Measurements from ENCODE around the gene COBL. TPM values are rescaled to one million over a fixed set of nuclear protein-coding genes. Genes with fewer than 3 reads are reported as not detected.

COBL gene
- total RNA-seq, 1 donor from 2014 or later = not detected

DNA sequence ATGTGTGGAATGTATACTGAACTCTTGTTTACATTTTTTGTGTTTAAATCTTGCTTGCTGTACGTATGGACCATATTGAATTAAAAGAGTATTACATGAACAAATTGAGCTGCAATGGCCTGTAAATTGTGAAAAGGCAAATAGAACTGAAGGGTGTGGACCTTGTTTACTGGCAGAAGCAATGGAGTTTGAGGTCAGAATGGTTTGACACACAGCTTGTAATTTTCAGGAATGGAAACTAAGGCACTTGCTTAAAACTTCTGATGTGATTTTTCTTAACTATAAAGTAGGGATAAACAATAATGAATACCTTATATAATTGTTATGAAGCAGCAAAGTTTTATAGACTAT lies 33.9 kb upstream of the COBL start:
- peak overlapping the region; percentile 58 for H3K27ac Mint-ChIP-seq (ENCODE audit: unreplicated experiment)
- peaks cover 17% of the 10 kb centered on the region for H3K4me1 Mint-ChIP-seq (ENCODE audit: unreplicated experiment)
- H3K27me3 Mint-ChIP-seq (ENCODE audit: unreplicated experiment) = peaks cover 6% of the 10 kb centered on the region
- peaks cover 7% of the 10 kb centered on the region for H3K9me3 Mint-ChIP-seq (ENCODE audit: unreplicated experiment)
- DNase-seq (ENCODE audit: extremely low spot score, unreplicated experiment) = no peak
- TF ChIP-seq, protein P1, sequence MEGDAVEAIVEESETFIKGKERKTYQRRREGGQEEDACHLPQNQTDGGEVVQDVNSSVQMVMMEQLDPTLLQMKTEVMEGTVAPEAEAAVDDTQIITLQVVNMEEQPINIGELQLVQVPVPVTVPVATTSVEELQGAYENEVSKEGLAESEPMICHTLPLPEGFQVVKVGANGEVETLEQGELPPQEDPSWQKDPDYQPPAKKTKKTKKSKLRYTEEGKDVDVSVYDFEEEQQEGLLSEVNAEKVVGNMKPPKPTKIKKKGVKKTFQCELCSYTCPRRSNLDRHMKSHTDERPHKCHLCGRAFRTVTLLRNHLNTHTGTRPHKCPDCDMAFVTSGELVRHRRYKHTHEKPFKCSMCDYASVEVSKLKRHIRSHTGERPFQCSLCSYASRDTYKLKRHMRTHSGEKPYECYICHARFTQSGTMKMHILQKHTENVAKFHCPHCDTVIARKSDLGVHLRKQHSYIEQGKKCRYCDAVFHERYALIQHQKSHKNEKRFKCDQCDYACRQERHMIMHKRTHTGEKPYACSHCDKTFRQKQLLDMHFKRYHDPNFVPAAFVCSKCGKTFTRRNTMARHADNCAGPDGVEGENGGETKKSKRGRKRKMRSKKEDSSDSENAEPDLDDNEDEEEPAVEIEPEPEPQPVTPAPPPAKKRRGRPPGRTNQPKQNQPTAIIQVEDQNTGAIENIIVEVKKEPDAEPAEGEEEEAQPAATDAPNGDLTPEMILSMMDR (IDR thresholded peaks at IDR 0.05) = no peak
- peaks cover 3% of the 10 kb centered on the region for H3K36me3 Mint-ChIP-seq (ENCODE audit: unreplicated experiment)
- no peak overlapping the region for H3K4me3 Mint-ChIP-seq (ENCODE audit: unreplicated experiment)

DNA sequence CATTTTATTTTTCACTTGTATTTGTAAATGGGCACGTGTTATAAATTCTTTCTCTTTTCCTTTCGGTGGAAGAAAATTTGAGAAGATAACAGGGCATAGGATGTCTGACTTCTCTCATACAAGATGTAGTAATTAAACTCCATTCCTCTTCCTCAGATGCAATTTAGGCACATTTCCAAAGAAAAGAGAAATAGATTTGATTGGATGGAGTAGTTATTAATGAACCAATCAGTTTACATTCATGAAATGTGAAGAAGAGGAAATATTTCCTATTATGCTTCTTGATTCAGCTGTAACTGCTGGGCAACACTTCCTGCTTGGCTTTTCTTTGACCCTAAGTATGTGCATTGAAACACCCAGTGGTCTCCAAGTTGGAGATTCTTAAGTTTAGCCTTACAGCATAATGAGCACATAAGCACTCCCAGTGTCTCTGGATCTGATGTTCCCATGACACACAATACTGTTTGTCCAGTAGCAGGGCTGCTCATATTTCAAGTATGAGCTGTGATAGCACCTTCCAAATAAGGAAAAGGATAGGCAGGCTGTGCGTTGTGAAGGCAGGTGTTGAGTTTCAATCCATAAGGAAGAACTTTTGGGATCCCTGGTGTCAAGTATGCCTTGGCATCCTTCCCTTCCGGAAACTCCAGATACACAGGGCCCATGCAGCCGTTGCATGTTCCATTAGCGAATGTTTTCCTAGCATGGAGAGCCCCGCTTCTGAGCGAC lies 33.4 kb upstream of the COBL start:
- Mint-ChIP-seq H3K27me3 (ENCODE audit: unreplicated experiment) (peaks cover 6% of the 10 kb centered on the region), H3K4me1 (ENCODE audit: unreplicated experiment) (peaks cover 17% of the 10 kb centered on the region), H3K36me3 (ENCODE audit: unreplicated experiment) (peaks cover 3% of the 10 kb centered on the region), H3K27ac (ENCODE audit: unreplicated experiment) (peak overlapping the region; percentile 58), H3K4me3 (ENCODE audit: unreplicated experiment) (no peak overlapping the region), H3K9me3 (ENCODE audit: unreplicated experiment) (peaks cover 6% of the 10 kb centered on the region)
- DNase-seq (ENCODE audit: extremely low spot score, unreplicated experiment) = peak; percentile 63
- TF ChIP-seq, protein P1 (IDR thresholded peaks at IDR 0.05) = no peak

DNA sequence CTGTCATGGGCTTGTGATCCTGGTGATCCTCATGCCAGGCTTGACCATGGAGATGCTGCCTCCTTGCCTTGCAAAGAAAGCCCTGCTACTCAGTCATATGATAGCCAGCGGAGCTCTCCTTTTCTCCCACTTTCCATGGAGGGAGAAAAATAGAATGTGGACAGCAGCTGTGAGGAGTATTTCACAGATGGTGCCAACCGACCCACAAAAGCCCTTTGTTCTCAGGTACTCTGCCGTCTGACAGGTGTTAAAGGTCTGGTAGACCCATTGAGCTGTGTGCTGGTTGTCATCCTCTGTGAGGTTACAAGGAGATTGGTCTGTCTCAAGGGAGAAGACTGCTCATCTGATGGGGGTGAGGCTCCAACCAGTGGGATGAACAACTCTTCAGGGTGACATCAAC lies 29.5 kb upstream of the COBL start:
- Mint-ChIP-seq H3K36me3 (ENCODE audit: unreplicated experiment) (no peaks in the 10 kb centered on the region), H3K9me3 (ENCODE audit: unreplicated experiment) (no peaks in the 10 kb centered on the region), H3K4me3 (ENCODE audit: unreplicated experiment) (no peak overlapping the region), H3K27ac (ENCODE audit: unreplicated experiment) (no peak overlapping the region), H3K27me3 (ENCODE audit: unreplicated experiment) (peaks cover 20% of the 10 kb centered on the region), H3K4me1 (ENCODE audit: unreplicated experiment) (peaks cover 6% of the 10 kb centered on the region)
- DNase-seq (ENCODE audit: extremely low spot score, unreplicated experiment) = peak; percentile 51
- TF ChIP-seq, protein P1 (IDR thresholded peaks at IDR 0.05) = no peak

DNA sequence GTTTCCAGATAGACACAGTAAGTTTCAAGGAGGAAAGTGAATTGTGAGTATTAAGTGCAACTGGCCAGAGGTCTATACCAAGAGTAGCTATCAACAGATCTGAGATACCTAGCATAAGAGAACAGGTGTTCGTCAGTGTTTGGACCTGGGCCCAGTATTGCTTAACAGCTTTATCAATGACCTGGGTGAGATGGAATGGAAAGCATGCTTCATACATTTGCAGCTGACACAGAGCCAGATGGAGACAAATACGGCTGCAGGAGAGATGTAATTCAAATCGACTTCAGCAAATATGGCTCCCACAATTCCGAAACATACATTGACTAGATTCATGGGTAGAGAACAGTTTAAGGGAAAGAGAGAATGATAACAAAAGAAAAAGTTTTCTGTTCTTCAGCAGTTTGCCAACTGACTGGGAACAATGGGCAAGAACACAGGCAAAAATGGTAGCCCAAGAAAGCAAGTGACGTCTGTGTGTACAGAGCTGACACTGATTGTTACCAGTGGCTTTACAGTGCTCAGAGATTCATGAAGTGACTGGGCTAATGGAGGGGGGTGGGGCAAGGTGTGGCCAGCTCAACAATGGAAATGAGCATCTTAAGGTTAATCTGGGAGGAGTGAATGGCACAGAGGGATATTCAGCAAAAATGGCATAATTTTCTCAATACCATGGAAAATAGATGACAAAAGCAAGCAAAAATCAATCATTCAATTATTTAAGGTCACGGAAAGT lies 28.0 kb upstream of the COBL start:
- no peaks in the 10 kb centered on the region for H3K4me1 Mint-ChIP-seq (ENCODE audit: unreplicated experiment)

DNA sequence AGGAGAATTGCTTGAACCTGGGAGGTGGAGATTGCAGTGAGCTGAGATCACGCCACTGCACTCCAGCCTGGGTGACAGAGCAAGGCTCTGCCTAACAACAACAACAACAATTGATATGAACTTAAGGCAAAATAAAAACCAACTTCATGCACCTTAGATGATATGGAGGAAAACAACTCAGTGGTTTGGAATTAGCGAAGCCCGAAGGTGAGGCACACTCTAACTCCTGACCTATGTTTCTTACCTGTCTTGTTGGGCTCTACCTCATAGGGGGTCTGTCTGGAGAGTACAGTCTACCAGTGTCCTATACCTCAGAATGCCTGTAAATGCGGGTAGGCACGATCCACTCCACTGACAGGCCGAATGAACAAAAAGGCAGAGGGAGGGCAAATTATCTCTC lies 24.3 kb upstream of the COBL start:
- peak; percentile 10 for DNase-seq (ENCODE audit: extremely low spot score, unreplicated experiment)
- Mint-ChIP-seq H3K27me3 (ENCODE audit: unreplicated experiment) (peaks cover 17% of the 10 kb centered on the region), H3K36me3 (ENCODE audit: unreplicated experiment) (no peaks in the 10 kb centered on the region), H3K4me3 (ENCODE audit: unreplicated experiment) (no peak overlapping the region), H3K9me3 (ENCODE audit: unreplicated experiment) (no peaks in the 10 kb centered on the region), H3K4me1 (ENCODE audit: unreplicated experiment) (no peaks in the 10 kb centered on the region), H3K27ac (ENCODE audit: unreplicated experiment) (no peak overlapping the region)
- TF ChIP-seq, protein P1 (IDR thresholded peaks at IDR 0.05) = no peak

More for the DNA sequence above, 28.0 kb upstream of the COBL start:
- peak; percentile 13 for DNase-seq (ENCODE audit: extremely low spot score, unreplicated experiment)
- Mint-ChIP-seq H3K36me3 (ENCODE audit: unreplicated experiment) (no peaks in the 10 kb centered on the region), H3K9me3 (ENCODE audit: unreplicated experiment) (no peaks in the 10 kb centered on the region), H3K4me3 (ENCODE audit: unreplicated experiment) (no peak overlapping the region), H3K27ac (ENCODE audit: unreplicated experiment) (no peak overlapping the region), H3K27me3 (ENCODE audit: unreplicated experiment) (peaks cover 20% of the 10 kb centered on the region)
- TF ChIP-seq, protein P1 (IDR thresholded peaks at IDR 0.05) = no peak

All from osteocyte (in vitro differentiated cells).